Trophoblast cell (in vitro differentiated cells and primary cell): ENCODE measurements around the gene CPLX4.

ENCODE experiments used
- DNase-seq, 2 donors: peaks; one replicate each; pipeline ENCODE4 v3.0.0-alpha.2; 2016
- H2AFZ ChIP-seq: 2 replicates; pipeline ENCODE4 v1.6.1; 2013; ENCODE audit warnings: low read length, moderate library complexity, mild to moderate bottlenecking; ENCODE audit not compliant: insufficient read depth, poor library complexity
- H2AK5ac ChIP-seq: 2 replicates; pipeline ENCODE4 v1.6.1; 2013; ENCODE audit warnings: mild to moderate bottlenecking, low read length
- H2BK120ac ChIP-seq: 2 replicates; pipeline ENCODE4 v1.6.1; 2013; ENCODE audit warnings: low read length, mild to moderate bottlenecking, moderate library complexity; ENCODE audit not compliant: insufficient read depth, poor library complexity
- H2BK12ac ChIP-seq: 2 replicates; pipeline ENCODE4 v1.6.1; 2013; ENCODE audit warnings: mild to moderate bottlenecking, low read length, moderate library complexity
- H2BK5ac ChIP-seq: 2 replicates; pipeline ENCODE4 v1.6.1; 2013; ENCODE audit warnings: low read length, low read depth, moderate library complexity, mild to moderate bottlenecking; ENCODE audit not compliant: poor library complexity
- H3K14ac ChIP-seq: 2 replicates; pipeline ENCODE4 v1.6.1; 2013; ENCODE audit warnings: mild to moderate bottlenecking, low read length
- H3K18ac ChIP-seq: 2 replicates; pipeline ENCODE4 v1.6.1; 2013; ENCODE audit warnings: mild to moderate bottlenecking, low read length
- H3K23ac ChIP-seq: 2 replicates; pipeline ENCODE4 v1.6.1; 2013; ENCODE audit warnings: low read length
- H3K27ac ChIP-seq: 2 replicates; pipeline ENCODE4 v1.5.1; 2013; ENCODE audit warnings: low read depth, mild to moderate bottlenecking, inconsistent platforms, low read length, moderate library complexity
- H3K27me3 ChIP-seq: 2 replicates; pipeline ENCODE4 v1.6.1; 2013; ENCODE audit warnings: inconsistent platforms, mild to moderate bottlenecking, low read length, moderate library complexity; ENCODE audit not compliant: insufficient read depth
- H3K36me3 ChIP-seq, 2 experiments: 1 replicate in 1 of 2; 2 replicates in 1 of 2; pipeline ENCODE4 v1.6.1; 2013; ENCODE audit warnings: low read length in 2 of 2, mild to moderate bottlenecking in 2 of 2, moderate library complexity in 1 of 2; ENCODE audit not compliant: insufficient read depth in 2 of 2, control insufficient read depth in 1 of 2
- H3K4ac ChIP-seq: 2 replicates; pipeline ENCODE4 v1.6.1; 2013; ENCODE audit warnings: low read depth, mild to moderate bottlenecking, low read length, moderate library complexity
- H3K4me1 ChIP-seq, 2 experiments: 1 replicate in 1 of 2; 2 replicates in 1 of 2; pipeline ENCODE4 v1.6.1; 2013; ENCODE audit warnings: low read length in 2 of 2, mild to moderate bottlenecking in 2 of 2, moderate library complexity in 1 of 2; ENCODE audit not compliant: insufficient read depth in 2 of 2, control insufficient read depth in 1 of 2
- H3K4me2 ChIP-seq: 2 replicates; pipeline ENCODE4 v1.6.1; 2013; ENCODE audit warnings: inconsistent platforms, mild to moderate bottlenecking, low read length, moderate library complexity
- H3K4me3 ChIP-seq: 2 replicates; pipeline ENCODE4 v1.5.1; 2013; ENCODE audit warnings: mild to moderate bottlenecking, low read depth, low read length, inconsistent platforms
- H3K79me1 ChIP-seq: one replicate; pipeline ENCODE4 v1.6.1; 2013; ENCODE audit warnings: low read length
- H3K79me2 ChIP-seq: 2 replicates; pipeline ENCODE4 v1.6.1; 2013; ENCODE audit warnings: low read length, mild to moderate bottlenecking; ENCODE audit not compliant: control insufficient read depth, insufficient read depth, poor library complexity
- H3K9ac ChIP-seq: 2 replicates; pipeline ENCODE4 v1.6.1; 2013; ENCODE audit warnings: mild to moderate bottlenecking, low read length
- H3K9me3 ChIP-seq: 2 replicates; pipeline ENCODE4 v1.6.1; 2013; ENCODE audit warnings: low read depth, mild to moderate bottlenecking, control low read depth, inconsistent platforms, low read length; ENCODE audit not compliant: insufficient read depth
- H4K12ac ChIP-seq: 2 replicates; pipeline ENCODE4 v1.6.1; 2013; ENCODE audit warnings: low read depth, mild to moderate bottlenecking, low read length, moderate library complexity
- H4K8ac ChIP-seq: 2 replicates; pipeline ENCODE4 v1.6.1; 2013; ENCODE audit warnings: low read depth, mild to moderate bottlenecking, low read length, moderate library complexity
- H4K91ac ChIP-seq: one replicate; pipeline ENCODE4 v1.6.1; 2013; ENCODE audit warnings: low read depth, mild to moderate bottlenecking, low read length, moderate library complexity
- WGBS: extraction: QIAGEN DNeasy Blood & Tissue Kit; methylation state at CpG from one replicate; pipeline ENCODE4 v1.1.7; 2013; ENCODE audit warnings: missing lambda C conversion rate; ENCODE audit not compliant: insufficient read length, insufficient coverage; ENCODE audit errors: extremely low coverage; 5-methylcytosine and 5-hydroxymethylcytosine counted together

Gene CPLX4

DNA sequence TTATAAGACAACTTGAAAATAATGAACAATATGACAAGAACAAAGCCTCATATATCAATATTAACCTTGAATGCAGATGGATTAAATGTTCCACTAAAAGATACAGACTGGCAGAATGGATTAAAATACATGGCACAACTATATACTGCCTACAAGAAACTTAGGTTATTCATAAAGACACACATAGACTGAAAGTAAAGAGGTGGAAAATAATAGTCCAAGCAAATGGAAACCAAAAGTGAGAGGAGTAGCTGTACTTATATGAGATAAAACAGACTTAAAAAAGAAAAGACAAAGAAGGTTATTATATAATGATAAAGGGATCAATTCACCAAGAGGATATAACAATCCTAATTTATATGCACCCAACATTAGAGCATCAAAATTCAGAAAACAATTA is 22.4 kb upstream of the CPLX4 start:
- Histone ChIP-seq H3K4me1 (peaks cover 3 to 4% of the 10 kb centered on the region in 2 experiments), H3K27me3 (no peaks in the 10 kb centered on the region), H3K27ac (no peak overlapping the region), H3K79me1 (no peaks in the 10 kb centered on the region), H3K14ac (no peak overlapping the region), H2AK5ac (no peak overlapping the region), H4K91ac (no peak overlapping the region), H3K4ac (no peak overlapping the region), H4K8ac (no peak overlapping the region), H3K9me3 (peaks cover 4% of the 10 kb centered on the region), H2BK5ac (no peak overlapping the region), H3K4me2 (no peak overlapping the region), H3K4me3 (no peak overlapping the region), H2BK120ac (no peak overlapping the region), H3K79me2 (no peaks in the 10 kb centered on the region), H3K36me3 (peaks cover 15 to 22% of the 10 kb centered on the region in 2 experiments), H2BK12ac (no peak overlapping the region), H3K18ac (no peak overlapping the region), H4K12ac (no peak overlapping the region), H2AFZ (no peak overlapping the region), H3K9ac (no peak overlapping the region), H3K23ac (no peak overlapping the region)
- DNase-seq: no peak

DNA sequence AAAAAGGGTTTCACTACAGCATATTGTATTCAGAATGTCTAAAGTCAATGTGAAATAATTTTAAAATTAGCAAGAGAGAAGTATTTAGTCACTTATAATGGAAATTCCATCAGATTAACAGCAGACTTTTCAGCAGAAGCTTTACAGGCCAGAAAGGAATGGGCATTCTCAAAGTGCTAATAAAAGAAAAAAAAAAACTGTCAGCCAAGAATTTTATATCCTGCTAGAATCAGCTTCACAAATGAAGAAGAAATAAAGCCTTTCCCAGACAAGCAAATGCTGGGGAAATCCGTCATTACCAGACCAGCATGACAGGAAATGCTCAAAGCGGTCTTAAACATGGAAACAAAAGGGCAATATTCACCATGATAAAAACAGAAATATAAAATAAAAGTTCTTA is 21.9 kb upstream of the CPLX4 start:
- H3K27me3 ChIP-seq: no peaks in the 10 kb centered on the region
- H3K9ac ChIP-seq: no peak overlapping the region
- H2BK12ac ChIP-seq: no peak overlapping the region
- H4K91ac ChIP-seq: no peak overlapping the region
- DNase-seq: no peak
- H2BK5ac ChIP-seq: no peak overlapping the region
- H3K27ac ChIP-seq: no peak overlapping the region
- no peak overlapping the region for H3K4me3 ChIP-seq
- H2AK5ac ChIP-seq: no peak overlapping the region
- H4K12ac ChIP-seq: no peak overlapping the region
- no peak overlapping the region for H4K8ac ChIP-seq
- no peak overlapping the region for H2AFZ ChIP-seq
- H3K14ac ChIP-seq: no peak overlapping the region
- H3K9me3 ChIP-seq: peaks cover 4% of the 10 kb centered on the region
- WGBS: no CpG with 5 or more reads among the region's 2 CpGs
- no peak overlapping the region for H3K4me2 ChIP-seq
- H3K18ac ChIP-seq: no peak overlapping the region
- H3K36me3 ChIP-seq: peaks cover 12 to 19% of the 10 kb centered on the region in 2 experiments
- H3K23ac ChIP-seq: no peak overlapping the region
- H2BK120ac ChIP-seq: no peak overlapping the region
- peaks cover 3 to 4% of the 10 kb centered on the region in 2 experiments for H3K4me1 ChIP-seq
- no peak overlapping the region for H3K4ac ChIP-seq
- no peaks in the 10 kb centered on the region for H3K79me1 ChIP-seq
- H3K79me2 ChIP-seq: no peaks in the 10 kb centered on the region

- Histone ChIP-seq H3K79me1 (no peaks in the 10 kb centered on the region), H3K4me1 (no peaks in the 10 kb centered on the region), H3K9me3 (no peaks in the 10 kb centered on the region), H2AFZ (no peak overlapping the region), H2AK5ac (no peak overlapping the region), H3K23ac (no peak overlapping the region), H2BK12ac (no peak overlapping the region), H4K12ac (no peak overlapping the region), H3K14ac (no peak overlapping the region), H3K4ac (no peak overlapping the region), H3K27me3 (no peaks in the 10 kb centered on the region), H3K9ac (no peak overlapping the region), H3K36me3 (peaks cover 9 to 17% of the 10 kb centered on the region in 2 experiments), H2BK5ac (no peak overlapping the region), H3K27ac (no peak overlapping the region), H3K4me3 (no peak overlapping the region), H3K18ac (no peak overlapping the region), H2BK120ac (no peak overlapping the region), H3K79me2 (no peaks in the 10 kb centered on the region), H4K91ac (no peak overlapping the region), H4K8ac (no peak overlapping the region), H3K4me2 (no peak overlapping the region)
- no CpG with 5 or more reads among the region's 3 CpGs for WGBS
- peak in 1 of 2 donors; percentile 39 for DNase-seq
Measured at GRCh38 chr18:59332986-59333385, 14.5 kb upstream of the CPLX4 start.

DNA sequence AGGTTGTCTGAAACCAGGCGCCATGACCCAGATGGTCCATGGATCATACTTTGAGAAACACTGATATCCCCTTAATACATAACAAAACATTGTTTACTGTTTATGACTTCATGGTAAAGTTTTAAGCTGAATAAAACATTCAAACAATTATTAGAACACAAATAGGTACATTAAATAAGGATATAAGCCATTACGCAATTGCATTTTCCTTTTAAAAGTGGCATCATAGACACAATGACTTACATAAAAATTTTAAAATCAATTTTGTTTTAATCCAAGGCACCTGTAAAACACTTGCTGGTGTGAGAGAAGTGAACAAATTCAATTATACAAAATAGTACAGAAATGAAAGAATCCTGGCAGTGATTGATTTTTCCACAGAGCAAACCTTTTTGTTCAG is 10.2 kb upstream of the CPLX4 start:
- Histone ChIP-seq H4K8ac (no peak overlapping the region), H2AFZ (no peak overlapping the region), H3K14ac (no peak overlapping the region), H3K4me3 (no peak overlapping the region), H3K4ac (no peak overlapping the region), H4K12ac (no peak overlapping the region), H3K23ac (no peak overlapping the region), H2BK12ac (no peak overlapping the region), H3K9me3 (peaks cover 2% of the 10 kb centered on the region), H3K79me2 (no peaks in the 10 kb centered on the region), H2BK5ac (no peak overlapping the region), H3K27ac (no peak overlapping the region), H2BK120ac (no peak overlapping the region), H3K4me1 (no peaks in the 10 kb centered on the region), H2AK5ac (no peak overlapping the region), H3K36me3 (peaks cover 5 to 16% of the 10 kb centered on the region in 2 experiments), H3K27me3 (no peaks in the 10 kb centered on the region), H4K91ac (no peak overlapping the region), H3K18ac (no peak overlapping the region), H3K4me2 (no peak overlapping the region), H3K79me1 (no peaks in the 10 kb centered on the region), H3K9ac (no peak overlapping the region)
- no peak for DNase-seq
- WGBS: no CpG with 5 or more reads among the region's 2 CpGs
